ENCODE measurements around the gene NHLRC4. TPM values are rescaled to one million over a fixed set of nuclear protein-coding genes. Genes with fewer than 3 reads are reported as not detected.

NHLRC4 gene
- polyA plus RNA-seq, 3 donors = 9.0 to 9.6 (median 9.3) TPM

DNA sequence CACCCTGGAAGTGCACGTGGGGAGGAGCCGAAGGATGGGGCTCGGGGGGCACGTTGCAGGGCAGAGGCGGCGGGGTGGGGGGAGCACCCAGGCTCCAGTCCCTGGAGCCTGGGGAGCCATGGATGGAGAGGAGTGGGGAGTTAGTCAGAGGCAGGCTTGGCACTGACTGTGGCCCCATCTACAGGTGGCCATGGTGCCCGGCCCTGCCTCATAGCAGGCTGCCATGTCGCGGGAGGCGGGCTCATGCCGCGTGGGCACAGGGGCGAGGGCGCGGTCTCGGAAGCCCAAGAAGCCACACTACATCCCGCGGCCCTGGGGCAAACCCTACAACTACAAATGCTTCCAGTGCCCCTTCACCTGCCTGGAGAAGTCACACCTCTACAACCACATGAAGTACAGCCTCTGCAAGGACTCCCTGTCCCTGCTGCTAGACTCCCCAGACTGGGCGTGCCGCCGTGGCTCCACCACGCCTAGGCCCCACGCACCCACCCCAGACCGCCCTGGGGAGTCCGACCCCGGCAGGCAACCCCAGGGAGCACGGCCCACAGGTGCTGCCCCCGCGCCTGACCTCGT, 3.6 kb upstream of the NHLRC4 start:
- DNase-seq = no peak

DNA sequence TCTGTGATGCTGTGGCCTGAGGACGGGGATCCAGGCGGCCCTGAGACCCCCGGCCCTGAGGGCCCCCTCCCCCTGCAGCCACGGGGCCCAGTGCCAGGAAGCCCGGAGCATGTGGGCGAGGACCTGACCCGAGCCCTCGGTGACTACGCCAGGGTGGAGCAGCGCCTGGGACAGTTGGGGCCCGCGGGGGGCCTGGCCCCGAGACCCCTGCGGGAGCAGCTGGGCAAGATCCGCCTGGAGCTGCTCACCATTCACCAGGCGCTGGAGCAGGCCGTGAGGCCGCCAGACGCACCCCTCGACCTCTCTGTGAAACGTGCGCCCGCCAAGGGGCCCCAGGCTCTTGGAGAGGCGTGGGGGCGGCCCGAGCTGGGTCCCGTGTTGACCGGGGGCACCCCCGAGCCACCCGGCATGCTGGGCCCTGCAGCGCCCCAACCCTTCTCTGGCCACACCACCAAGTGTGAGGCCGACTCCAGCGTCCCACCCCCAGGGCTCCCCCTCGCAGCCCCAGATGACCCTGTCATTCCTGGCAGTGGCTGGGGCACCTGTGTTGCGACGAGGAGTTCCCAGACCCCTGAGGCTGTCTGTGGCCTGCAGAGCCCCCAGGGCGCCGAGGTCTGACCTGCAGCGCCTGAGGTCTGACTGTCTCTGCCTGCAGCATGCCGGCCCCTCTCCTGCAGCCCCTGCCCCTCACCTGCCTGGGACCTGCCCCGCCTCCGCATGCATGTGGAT, 2.0 kb upstream of the NHLRC4 start:
- DNase-seq = no peak

DNA sequence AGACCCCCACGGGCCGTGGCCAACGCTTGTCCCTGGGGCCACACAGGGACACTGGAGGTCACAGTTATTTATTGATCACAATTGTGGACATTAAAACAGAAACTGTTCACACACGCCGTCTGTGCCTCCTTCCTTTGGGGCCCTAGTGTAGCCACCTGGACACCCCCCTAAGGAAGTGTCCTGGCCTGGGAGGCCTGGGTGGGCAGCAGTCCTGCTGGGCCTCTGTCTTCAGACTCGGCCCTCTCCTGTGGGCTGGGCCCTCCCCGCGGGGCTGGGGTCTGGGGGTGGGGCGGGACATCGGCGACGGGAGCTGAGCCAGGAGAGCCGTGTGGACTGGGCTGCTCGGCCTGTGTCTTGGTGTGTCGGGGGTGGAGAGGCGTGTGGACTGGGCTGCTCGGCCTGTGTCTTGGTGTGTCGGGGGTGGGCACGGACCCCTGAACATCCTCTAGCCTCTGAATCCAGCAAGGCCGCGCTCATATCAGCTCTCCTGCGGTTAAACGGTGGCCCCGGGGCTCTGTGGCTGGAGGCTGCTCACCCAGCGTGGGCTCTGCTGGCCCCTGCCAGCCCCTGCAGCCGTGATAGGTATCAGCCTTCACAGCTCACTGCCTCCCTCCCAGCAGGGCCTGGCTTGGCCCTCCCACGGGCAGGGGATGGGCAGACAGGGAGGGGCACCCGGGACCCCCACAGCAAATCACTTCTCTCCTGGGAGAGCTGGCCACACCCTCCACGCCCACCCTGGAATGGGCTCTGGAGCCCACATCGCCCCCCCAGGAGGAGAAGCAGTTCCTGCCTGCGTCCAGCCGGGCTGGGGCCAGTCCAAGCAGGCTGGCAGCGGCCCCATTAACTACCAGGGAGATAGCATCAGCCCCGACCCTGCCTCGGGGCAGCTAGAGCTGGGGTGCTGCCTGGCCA, 1.1 kb upstream of the NHLRC4 start:
- DNase-seq = peak; percentile 84

DNA sequence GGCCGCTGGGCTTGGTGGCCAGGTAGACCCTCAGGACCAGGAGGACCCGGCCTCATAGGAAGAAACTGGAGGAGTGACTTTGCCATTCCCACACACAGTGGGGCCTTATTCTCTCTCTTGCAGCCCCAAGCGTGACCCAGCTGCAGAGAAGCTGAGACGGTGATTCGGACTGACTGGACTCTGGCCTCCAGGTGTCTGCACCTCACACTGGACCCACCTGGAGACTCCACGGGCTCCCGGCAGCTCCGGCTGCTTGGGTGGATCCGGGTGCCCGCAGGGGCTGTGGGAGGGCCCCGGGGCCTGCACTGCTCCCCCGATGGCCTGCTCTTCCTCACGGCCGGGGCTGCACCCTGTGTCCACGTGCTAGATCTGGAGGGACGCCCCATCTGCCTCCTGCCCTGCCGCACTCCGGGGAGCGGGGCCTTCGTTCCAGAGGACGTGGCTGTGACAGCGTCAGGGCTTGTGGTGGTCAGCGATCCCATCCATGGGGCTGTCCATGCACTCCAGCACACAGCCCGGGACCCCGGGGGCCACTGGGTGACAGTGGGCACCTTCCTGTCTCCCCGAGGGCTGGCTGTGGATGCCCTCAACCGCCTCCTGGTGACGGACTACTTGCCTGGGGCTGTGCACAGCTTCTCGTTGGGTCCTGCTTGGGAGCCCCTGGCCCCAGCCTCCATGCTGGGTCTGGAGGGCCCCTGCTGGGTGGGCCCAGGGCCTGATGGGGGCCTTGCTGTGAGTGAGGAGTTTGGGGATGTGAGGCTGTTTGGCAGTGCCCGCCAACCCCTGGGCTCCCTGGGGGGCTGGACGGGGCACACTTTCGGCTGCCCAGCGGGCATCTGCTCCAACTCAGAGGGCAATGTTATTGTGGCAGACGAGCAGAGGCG, 810 bp downstream of the NHLRC4 start:
- DNase-seq = no peak

DNA sequence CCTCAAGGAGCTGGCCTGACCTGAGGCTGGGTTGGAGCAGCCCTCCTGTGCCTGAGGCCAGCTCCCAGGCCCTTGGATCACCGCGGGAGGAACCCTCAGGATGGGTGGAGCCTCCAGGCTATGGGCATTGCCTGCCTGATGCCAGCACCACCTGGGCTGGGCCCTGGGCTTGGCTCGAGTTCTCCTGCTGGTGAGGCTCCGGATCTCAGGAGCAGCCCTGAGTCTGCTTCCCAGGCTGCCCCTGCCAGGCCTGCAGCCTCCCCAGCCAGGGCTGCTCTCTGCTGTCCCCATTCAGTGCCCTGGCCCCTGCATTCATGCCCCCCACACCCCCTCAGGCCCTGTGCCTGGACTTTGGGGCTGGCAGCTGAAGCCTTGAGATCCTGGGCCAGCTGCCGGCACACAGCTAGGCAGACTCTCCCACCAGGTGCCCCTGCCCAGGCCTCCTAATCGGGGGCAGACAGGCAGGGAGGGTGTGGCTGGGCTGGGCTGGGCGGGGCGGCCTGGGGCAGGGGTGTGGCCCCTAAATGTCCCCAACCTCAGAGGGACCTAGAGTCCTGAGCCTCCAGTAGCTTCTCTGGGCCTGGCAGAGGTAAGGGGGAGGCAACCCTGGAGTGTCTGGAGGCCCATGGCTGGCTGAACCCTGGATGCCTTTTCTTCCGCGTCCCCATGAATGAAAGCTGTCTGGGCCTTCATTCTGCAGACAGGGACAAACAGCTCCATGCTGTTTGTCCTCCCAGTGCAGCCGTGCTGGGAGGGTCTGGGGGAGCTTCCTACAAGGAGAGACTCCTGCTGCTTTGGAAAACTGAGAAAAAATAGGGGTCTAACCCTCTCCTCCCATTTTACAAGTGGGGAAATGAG, 1.8 kb downstream of the NHLRC4 start:
- DNase-seq = no peak

DNA sequence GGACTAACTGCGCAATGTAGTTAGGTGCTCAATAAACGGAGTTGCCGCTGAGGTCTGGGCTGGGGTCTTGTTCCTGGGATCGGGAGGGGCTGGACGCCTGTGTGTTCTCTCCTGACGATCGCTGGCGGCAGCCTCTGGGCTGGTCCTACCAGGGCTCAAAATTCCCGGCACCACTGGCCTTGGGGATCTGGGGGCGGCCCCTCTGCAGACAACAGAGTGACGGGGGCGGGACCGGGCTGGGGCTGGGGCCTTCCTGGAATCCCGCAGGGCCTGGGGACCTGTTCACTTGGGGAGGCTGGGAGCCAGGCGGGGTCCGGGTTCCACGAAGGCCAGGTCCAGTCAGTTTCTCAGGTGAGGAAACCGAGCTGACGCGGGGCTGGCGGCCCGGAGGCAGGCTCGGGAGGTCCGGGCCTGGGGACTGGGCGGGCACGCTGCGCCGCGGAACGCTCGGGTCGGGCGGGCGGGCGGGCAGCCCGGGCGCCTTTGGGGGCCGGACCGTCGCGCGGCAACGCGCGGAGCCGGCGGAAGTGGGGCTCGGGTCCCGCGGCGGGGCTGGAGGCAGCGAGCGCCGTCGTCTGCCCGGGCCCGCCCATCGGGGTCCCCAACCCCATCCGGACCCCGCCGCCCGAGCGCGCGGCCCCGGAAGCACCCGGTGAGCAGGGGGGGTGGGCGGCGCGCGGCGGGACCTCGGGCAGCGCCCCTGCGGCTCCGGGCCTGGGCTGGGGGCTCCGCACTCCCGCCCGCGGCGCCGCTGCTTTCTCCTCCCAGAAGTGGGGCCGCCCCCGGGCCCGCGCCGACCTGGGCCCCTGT, 2.8 kb downstream of the NHLRC4 start, which contains the start of gene PIGQ:
Gene PIGQ (plus strand): TSS at position 524 of the 810 bp plus-strand sequence. CDS start 4,107 bp downstream, outside the sequence.
- DNase-seq = no peak

DNA sequence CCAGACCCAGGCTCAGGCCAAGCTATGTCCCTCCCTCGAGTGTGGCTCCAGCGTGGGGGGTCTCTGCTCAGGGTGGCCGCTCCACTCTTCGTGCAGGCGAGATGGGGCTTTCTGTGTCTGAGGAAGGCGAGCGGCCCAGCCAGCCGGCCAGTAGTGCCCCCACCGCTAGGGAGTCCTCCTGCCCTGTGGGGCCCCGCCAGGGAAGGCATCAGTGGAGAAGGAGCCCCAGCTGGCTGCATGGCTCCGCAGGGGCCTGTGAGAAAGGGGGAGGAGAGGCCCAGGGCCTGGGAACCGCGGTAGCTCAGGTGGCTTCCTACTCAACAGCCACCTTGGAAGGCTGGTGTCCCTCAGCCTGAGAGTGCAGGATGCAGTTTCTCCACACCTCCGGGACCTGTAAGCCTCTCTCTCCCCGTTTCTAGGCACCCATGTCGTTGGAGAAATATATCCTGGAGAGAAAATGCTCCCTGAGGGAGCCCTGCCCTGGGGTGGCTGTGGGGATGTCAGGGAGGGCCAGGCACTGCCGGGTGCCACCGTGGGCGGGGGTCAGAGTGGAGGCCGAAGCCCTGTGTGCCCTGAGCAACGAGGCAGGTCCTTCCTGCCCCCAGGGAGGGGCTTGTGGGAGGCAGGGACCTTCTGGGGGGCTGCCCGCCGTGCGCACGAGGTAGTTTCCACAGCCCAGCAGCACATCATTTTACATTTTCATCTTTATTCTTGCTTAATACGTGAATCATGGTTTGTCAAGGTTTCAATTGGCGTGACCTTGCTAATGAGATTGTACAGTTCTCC, 6.3 kb downstream of the NHLRC4 start:
- no peak for DNase-seq

DNA sequence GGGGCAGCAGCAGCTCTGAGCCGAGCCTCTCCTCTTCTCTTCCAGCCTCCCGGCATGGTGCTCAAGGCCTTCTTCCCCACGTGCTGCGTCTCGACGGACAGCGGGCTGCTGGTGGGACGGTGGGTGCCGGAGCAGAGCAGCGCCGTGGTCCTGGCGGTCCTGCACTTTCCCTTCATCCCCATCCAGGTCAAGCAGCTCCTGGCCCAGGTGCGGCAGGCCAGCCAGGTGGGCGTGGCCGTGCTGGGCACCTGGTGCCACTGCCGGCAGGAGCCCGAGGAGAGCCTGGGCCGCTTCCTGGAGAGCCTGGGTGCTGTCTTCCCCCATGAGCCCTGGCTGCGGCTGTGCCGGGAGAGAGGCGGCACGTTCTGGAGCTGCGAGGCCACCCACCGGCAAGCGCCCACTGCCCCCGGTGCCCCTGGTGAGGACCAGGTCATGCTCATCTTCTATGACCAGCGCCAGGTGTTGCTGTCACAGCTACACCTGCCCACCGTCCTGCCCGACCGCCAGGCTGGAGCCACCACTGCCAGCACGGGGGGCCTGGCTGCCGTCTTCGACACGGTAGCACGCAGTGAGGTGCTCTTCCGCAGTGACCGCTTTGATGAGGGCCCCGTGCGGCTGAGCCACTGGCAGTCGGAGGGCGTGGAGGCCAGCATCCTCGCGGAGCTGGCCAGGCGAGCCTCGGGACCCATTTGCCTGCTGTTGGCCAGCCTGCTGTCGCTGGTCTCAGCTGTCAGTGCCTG, 7.4 kb downstream of the NHLRC4 start:
- DNase-seq = no peak

DNA sequence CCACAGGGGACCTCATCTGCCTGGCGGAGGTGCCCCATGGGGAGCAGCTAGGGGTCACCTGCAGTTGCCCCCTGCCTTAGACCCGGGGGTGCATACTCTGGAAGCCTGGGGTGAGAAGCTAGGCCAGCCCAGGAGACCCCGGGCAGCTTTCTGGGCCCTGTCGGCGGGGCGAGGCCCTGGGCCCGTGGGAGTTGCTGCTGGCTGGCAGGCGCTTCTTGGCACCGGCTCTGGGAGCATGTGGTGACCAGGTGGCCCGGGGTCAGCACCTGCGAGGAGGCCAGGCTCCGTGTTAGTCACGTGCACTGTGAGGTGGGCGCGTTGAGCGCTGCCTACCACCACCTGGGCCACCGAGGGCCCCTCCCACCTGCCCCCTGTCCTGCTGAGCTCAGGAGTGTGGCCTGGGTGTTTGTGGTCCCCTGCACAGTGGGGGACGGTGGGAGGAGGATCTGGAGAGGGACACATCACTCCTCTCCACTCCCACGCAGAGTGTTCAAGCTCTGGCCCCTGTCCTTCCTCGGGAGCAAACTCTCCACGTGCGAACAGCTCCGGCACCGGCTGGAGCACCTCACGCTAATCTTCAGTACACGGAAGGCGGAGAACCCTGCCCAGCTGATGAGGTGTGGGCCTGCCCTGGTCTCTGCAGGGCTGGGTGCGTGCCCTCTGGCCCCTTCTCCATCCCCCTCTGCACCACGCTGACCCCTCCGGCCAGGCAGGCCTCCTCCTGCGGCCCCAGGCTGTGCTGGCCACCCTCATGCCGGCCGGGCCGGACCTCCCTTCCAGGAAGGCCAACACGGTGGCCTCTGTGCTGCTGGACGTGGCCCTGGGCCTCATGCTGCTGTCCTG, 8.8 kb downstream of the NHLRC4 start:
- DNase-seq = no peak

DNA sequence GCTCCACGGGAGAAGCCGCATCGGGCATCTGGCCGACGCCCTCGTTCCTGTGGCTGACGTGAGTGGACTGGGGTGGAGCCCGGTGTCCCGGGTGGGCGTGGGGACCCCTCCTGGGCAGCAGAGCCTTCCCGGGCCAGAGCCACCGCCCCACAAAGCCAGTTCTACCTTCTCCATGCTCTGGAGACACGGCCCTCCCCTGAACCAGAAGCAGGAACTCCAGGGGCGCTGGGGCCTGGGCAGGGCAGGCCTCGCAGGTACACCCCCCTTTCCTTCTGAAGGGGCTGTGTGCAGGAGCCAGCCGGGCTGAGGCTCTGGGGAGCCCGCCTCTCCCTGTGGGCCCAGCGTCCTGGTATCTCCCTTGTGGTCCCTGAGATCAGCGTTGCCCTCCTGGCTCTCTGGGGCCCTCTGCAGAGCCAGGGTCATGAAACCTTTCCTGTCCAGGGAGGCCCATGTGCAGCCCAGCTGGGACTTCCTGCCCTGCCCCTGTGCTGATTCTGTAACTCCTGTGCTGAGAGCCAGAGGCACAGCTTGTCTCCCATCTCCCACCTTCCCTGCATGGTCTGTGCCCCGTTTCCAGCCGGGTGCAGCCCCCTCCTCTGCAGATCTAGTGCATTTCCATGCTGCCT, 9.5 kb downstream of the NHLRC4 start:
- no peak for DNase-seq

DNA sequence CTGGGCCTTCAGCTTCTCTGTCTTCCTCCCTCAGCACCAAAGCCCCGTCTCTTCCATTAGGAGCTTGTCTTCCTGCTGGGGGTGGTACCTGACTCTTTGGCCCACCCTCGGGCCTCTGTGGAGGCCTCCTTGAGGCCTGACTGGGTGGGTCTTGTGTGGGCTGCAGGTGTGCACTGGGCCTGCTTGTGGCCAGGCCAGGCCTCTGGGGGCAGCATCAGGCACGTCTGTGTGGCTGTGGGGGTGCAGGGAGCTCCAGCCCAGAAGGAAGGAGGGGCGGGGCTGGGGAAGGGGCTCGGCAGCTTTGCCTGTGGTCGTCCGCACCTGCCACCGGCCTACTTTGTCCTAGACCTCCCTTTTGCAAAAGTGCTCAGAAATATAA, 10.0 kb downstream of the NHLRC4 start:
- DNase-seq = no peak

DNA sequence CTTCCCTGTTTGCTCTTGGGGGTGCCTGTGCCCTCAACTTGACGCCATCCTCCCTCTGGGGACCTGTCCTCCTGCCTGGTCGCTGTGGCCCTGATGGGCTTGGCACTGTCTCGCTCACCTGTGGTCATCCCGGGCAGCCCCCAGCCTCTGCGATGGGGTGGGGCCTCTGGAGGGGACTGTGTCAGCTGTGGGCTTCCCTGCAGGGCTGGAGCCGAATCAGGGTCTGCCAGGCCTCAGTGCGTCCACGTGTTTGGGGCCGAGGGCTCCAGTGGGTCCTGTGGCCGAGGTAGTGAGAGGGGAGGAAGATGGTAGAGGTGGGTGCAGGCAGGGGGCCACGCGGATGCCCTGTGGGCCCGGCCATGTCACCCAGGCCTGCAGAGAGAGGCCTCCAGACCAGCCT, 11.0 kb downstream of the NHLRC4 start:
- no peak for DNase-seq

DNA sequence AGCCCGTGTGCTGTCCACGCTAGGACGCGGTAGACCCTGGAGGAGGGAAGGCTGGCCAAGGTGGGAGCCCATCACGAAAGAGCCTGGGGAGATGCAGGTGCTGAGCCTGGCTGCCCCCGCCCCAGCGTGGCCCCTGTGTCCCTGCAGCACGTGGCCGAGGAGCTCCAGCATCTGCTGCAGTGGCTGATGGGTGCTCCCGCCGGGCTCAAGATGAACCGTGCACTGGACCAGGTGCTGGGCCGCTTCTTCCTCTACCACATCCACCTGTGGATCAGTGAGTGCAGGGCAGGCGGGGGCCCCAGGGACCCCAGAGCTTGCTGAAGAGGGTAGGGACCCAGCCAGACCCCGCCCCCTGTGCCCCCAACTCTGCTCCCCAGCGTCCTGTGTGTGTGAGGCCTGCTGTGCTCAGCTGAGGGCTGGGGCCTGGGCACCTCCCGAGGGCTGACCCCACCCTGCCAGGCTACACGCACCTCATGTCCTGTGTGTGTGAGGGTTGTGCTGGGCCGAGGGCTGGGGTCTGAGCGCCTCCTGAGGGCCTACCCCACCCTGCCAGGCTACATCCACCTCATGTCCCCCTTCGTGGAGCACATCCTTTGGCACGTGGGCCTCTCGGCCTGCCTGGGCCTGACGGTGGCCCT, 11.5 kb downstream of the NHLRC4 start:
- no peak for DNase-seq

DNA sequence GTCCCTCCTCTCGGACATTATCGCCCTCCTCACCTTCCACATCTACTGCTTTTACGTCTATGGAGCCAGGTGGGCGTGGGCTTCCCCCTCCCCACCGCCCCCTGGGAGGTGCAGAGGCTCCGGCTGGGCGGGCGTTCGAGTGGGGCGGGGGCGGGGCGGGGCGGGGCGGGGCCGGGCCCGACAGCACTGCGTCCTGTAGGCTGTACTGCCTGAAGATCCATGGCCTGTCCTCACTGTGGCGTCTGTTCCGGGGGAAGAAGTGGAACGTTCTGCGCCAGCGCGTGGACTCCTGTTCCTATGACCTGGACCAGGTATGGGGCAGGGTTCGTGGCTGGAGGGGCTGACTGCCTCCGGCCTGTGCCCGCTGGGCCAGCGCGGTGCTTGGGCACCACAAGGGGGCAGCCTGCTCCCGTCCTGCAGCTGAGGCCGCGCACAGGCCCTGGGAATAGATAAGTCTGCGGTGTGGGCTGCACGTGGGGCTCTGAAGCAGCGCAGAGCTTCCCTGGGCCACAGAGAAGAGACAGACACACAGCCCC, 12.1 kb downstream of the NHLRC4 start:
- DNase-seq = no peak

DNA sequence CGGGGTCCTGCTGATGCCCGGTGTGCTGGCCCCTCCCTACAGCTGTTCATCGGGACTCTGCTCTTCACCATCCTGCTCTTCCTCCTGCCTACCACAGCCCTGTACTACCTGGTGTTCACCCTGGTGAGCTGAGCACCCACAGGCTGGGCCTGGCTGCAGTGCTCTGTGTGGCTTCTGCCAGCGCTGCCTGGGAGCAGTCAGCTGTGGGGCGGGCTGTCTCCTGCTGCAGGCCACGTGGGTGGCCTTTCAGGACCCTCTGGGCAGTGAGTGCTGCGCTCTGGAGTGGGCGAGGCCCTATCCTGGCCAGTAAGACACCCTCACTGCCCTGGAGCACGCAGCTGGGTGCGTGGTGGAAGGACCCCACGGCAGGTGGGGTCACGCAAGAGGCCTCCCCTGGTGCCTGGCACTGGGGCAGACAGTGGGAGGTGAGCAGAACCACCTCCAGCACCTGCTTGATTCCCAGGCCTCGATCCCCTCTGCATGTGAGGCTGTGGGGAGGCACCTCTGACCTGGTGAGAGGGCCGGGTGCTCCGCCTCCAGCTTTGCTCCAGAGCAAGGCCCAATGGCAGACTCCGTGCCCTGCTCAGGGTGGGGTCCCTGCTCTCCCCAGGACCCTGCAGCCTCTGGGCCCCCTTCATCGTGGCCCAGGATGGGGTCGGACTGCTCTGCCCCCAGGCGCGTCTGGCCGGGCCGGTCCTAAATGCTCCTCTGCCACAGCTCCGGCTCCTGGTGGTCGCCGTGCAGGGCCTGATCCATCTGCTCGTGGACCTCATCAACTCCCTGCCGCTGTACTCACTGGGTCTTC, 13.5 kb downstream of the NHLRC4 start:
- no peak for DNase-seq
